SK-N-MC (cell line): ENCODE results near the gene TOP3B.
"Not testable (repeated sequence)": the region's sequence is repeated elsewhere in the genome, so short reads cannot be mapped to it uniquely, and the experiment has no call there.

Source experiments
- EZH2 ChIP-seq: fragments of 200-600 bp; sonication (generic); IDR thresholded peaks from one replicate; pipeline ENCODE4 v1.6.1; 2017; ENCODE audit warnings: antibody characterized with exemption
- POLR2AphosphoS5 ChIP-seq: IDR thresholded peaks from 2 replicates; pipeline ENCODE4 v1.6.1; 2012; ENCODE audit warnings: mild to moderate bottlenecking, low read depth, low read length, borderline replicate concordance

DNA sequence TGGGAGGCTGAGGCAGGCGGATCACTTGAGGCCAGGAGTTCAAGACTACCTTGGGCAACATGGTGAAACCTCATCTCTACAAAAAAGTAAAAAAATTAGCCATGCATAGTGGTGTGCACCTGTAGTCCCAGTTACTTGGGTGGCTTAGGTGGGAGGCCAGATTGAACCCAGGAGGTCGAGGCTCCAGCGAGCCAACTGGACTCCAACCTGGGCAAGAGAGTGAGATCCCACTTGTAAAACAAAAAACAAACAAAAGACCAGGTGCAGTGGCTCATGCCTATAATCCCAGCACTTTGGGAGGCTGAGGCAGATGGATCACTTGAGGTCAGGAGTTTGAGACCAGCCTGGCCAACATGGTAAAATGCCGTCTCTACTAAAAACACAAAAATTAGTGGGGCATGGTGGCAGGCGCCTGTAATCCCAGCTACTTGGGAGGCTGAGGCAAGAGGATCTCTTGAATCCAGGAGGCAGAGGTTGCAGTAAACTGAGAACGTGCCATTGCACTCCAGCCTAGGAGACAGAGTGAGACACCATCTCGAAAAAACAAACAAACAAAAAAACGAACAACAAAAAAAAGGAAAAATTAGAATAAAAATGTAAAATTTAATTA lies 68.4 kb downstream of the TOP3B start:
- TF ChIP-seq POLR2AphosphoS5, EZH2: not testable (repeated sequence)
